ENCODE data around the gene TIPRL.

GRCh38 chr1:168167806-168168205 is 11.0 kb upstream of the TIPRL start:
- TF ChIP-seq CTCF (conservative IDR thresholded peaks at IDR 0.05; ENCODE audit: low read length) (no peak), EZH2phosphoT487 (IDR thresholded peaks at IDR 0.05; ENCODE audit: borderline replicate concordance, low read depth, low read length) (no peak)

Data from OCI-LY7 (cell line).